ENCODE results near the gene TTLL7. TPM values are rescaled to one million over a fixed set of nuclear protein-coding genes. Genes with fewer than 3 reads are reported as not detected.

Gene TTLL7
- total RNA-seq, 4 donors from 2014 or later, result 3.0 to 15.1 (median 4.4) TPM

DNA sequence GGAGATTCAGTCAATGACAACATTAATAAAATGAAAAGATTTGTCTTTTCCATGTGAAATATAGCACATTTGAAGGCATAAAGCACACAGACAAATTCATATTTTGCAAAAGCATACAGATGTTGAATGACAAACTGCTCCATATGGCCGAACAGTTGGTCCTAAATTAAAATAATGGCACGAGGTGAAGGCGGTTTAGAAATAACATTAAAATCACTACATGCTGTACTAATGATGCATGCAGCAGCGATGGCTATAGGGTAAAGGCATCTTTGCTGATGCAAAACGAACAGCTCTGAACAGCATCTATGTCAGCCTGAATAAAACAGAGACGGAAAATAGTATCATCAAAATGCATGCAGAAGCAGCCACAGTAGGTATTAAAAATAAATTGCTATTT is 102.6 kb downstream of the TTLL7 start:
- Histone ChIP-seq H3K27me3 (no peaks in the 10 kb centered on the region), H3K9me3 (no peaks in the 10 kb centered on the region), H3K27ac (no peak overlapping the region), H3K4me1 (no peaks in the 10 kb centered on the region), H3K36me3 (no peaks in the 10 kb centered on the region), H3K4me3 (no peak overlapping the region)
- TF ChIP-seq, protein P1, sequence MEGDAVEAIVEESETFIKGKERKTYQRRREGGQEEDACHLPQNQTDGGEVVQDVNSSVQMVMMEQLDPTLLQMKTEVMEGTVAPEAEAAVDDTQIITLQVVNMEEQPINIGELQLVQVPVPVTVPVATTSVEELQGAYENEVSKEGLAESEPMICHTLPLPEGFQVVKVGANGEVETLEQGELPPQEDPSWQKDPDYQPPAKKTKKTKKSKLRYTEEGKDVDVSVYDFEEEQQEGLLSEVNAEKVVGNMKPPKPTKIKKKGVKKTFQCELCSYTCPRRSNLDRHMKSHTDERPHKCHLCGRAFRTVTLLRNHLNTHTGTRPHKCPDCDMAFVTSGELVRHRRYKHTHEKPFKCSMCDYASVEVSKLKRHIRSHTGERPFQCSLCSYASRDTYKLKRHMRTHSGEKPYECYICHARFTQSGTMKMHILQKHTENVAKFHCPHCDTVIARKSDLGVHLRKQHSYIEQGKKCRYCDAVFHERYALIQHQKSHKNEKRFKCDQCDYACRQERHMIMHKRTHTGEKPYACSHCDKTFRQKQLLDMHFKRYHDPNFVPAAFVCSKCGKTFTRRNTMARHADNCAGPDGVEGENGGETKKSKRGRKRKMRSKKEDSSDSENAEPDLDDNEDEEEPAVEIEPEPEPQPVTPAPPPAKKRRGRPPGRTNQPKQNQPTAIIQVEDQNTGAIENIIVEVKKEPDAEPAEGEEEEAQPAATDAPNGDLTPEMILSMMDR (IDR thresholded peaks at IDR 0.05), result no peak
- intact Hi-C loops (cut with DNase I), result no loop called here
- DNase-seq, result no peak
- WGBS, 2 donors, result 87 to 92% methylated on average over 6 of the region's 6 CpGs

DNA sequence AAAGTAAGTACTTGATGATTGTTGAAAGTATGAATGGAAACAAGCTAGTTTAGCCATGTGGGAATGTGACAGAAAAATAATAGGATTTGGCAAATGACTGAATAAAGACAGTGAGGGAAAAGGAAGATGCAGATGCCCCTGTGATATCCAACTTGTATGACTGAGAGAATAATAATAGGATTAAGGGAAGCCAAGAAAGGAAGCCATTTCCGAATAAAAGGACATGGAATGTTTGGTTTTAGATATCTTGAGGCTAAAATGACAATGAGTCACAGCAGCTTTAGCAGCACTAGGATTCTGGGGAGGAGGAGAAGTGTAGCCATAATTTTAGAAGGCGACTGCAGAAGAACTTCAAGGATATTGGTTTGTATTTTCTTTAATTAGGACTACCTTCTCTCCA is 109.2 kb downstream of the TTLL7 start:
- Histone ChIP-seq H3K9me3 (no peaks in the 10 kb centered on the region), H3K36me3 (no peaks in the 10 kb centered on the region), H3K27me3 (no peaks in the 10 kb centered on the region), H3K4me3 (no peak overlapping the region), H3K4me1 (no peaks in the 10 kb centered on the region), H3K27ac (no peak overlapping the region)
- 62 to 68% methylated on average over 2 of the region's 2 CpGs for WGBS, 2 donors
- TF ChIP-seq, protein P1 (IDR thresholded peaks at IDR 0.05), result no peak
- no peak for TF ChIP-seq POLR2A (IDR thresholded peaks at IDR 0.05)
- no peak for DNase-seq
- intact Hi-C loops (cut with DNase I), result no loop called here

DNA sequence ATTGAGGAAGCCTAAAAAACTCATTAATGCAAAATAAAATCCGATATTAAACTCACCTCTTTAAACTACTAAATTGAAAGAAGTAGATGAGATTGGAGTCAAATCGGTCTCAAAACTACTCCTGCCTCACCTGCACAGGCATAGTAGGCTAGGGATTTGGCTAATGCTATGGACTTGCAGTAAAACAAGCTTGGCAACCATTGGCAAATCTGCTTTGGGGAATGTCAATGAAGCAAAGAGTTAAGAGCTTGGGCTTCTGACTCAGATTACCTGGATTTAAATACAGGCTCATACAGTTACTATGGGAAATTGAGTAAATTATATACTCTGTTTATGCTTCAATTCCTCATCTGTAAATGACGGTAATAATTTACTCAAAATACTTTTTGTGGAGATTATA is 111.4 kb downstream of the TTLL7 start:
- H3K4me1 ChIP-seq, result no peaks in the 10 kb centered on the region
- TF ChIP-seq POLR2A (IDR thresholded peaks at IDR 0.05), result no peak
- TF ChIP-seq, protein P1 (IDR thresholded peaks at IDR 0.05), result no peak
- no peaks in the 10 kb centered on the region for H3K36me3 ChIP-seq
- 76 to 86% methylated on average over 3 of the region's 3 CpGs for WGBS, 2 donors
- no peak overlapping the region for H3K27ac ChIP-seq
- H3K4me3 ChIP-seq, result no peak overlapping the region
- H3K27me3 ChIP-seq, result no peaks in the 10 kb centered on the region
- DNase-seq, result no peak
- no peaks in the 10 kb centered on the region for H3K9me3 ChIP-seq
- intact Hi-C loops (cut with DNase I), result no loop called here

DNA sequence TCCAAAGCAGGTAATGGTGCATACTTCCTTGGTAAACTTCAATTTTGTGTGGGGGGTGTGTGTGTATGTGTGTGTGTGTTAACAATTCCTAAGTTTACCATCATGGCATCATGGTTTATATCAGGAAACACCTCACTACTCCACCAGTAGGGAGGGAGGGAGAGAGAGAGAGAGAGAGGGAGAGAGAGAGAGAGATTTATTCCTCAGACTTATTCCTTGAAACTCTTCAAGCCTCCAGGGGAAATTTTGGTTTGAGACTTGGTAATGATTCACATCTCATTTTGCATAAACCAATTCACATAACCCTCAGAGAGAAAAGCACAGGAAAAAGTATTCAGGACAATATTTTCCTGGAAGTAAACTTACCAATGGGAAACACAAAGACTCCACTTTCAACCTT is 115.0 kb downstream of the TTLL7 start:
- H3K36me3 ChIP-seq, result no peaks in the 10 kb centered on the region
- no peaks in the 10 kb centered on the region for H3K4me1 ChIP-seq
- no peaks in the 10 kb centered on the region for H3K27me3 ChIP-seq
- H3K9me3 ChIP-seq, result no peaks in the 10 kb centered on the region
- intact Hi-C loops (cut with DNase I), result no loop called here
- H3K4me3 ChIP-seq, result no peak overlapping the region
- TF ChIP-seq POLR2A (IDR thresholded peaks at IDR 0.05), result no peak
- DNase-seq, result no peak
- no peak overlapping the region for H3K27ac ChIP-seq

DNA sequence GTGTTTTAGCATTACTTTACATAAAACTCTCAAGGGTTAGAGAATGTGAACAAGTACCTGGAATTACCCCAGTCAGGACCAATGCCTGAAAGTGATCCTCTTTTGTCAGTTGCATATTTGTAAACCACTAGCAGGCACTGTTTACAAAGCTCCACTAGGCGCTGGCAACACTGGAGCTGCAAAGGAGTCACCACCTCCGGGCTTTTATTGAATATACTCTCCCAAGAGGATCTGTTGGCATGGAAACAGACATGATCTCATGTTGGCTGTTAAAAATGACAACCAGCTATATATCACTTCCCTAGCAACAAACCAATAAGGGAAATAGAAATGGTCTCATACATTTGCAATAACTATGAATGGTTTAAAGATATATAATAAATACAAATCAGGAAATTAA is 116.0 kb downstream of the TTLL7 start:
- Histone ChIP-seq H3K4me3 (no peak overlapping the region), H3K9me3 (no peaks in the 10 kb centered on the region), H3K4me1 (no peaks in the 10 kb centered on the region), H3K36me3 (no peaks in the 10 kb centered on the region), H3K27ac (no peak overlapping the region), H3K27me3 (no peaks in the 10 kb centered on the region)
- 24 to 47% methylated on average over 2 of the region's 2 CpGs for WGBS, 2 donors
- TF ChIP-seq, protein P1 (IDR thresholded peaks at IDR 0.05), result peak in 1 of 6 experiments; percentile 46
- TF ChIP-seq POLR2A (IDR thresholded peaks at IDR 0.05), result no peak
- DNase-seq, result no peak
- intact Hi-C loops (cut with DNase I), result no loop called here

DNA sequence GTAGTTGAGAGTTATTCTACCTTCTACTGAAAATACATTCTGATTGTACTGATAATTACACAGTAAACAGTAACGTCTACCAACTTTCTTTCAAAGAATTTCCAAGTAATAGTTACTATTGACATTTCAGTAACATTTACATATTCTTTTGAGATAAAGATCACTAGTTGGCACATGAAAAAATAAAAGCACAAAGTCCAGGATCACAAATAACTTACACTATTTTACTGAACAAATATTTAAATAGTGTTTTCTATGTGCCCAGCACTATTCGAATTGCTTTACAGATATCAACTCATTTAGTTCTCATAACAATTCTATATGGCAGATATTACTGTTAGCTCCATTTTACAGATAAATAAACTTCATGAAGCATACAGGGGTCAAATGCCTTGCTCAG is 126.4 kb downstream of the TTLL7 start:
- 70 to 76% methylated on average over 2 of the region's 2 CpGs for WGBS, 2 donors
- no peak for DNase-seq
- Histone ChIP-seq H3K4me1 (no peaks in the 10 kb centered on the region), H3K27me3 (no peaks in the 10 kb centered on the region), H3K9me3 (no peaks in the 10 kb centered on the region), H3K4me3 (no peak overlapping the region), H3K27ac (no peak overlapping the region), H3K36me3 (no peaks in the 10 kb centered on the region)
- intact Hi-C loops (cut with DNase I), result no loop called here
- TF ChIP-seq POLR2A (IDR thresholded peaks at IDR 0.05), result no peak
- TF ChIP-seq, protein P1 (IDR thresholded peaks at IDR 0.05), result no peak

All from esophagus squamous epithelium (tissue), 5 donors.